GM12873 (cell line): ENCODE data around the gene CUX1.

Experiments
- TF ChIP-seq, protein P1 (sequence below): IDR thresholded peaks from 2 replicates; pipeline ENCODE4 v1.5.1; 2012; ENCODE audit warnings: low read depth, mild to moderate bottlenecking, moderate library complexity, low read length, control low read depth; ENCODE audit not compliant: insufficient read depth; ENCODE audit errors: missing control alignments

The CUX1 gene

DNA sequence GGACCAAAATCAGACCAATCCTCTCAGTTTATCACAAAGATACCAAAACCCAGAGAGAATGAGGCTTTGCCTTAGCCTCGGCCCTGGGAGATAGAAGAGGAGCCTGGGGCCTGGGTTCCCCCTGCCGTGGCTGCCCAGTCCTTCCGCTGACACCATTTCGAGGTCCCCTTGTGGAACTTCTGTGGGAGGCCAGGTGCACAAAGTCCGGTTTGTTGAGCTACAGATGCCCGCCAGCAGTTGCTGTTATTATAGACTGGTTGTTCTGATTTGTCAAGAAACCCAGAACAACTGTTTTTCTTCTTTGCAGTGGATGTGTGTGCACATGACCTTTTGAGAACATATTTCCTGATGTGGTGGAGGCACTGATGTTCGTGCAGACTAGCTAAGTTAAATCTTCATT lies 47.6 kb downstream of the CUX1 start:
- TF ChIP-seq, protein P1, sequence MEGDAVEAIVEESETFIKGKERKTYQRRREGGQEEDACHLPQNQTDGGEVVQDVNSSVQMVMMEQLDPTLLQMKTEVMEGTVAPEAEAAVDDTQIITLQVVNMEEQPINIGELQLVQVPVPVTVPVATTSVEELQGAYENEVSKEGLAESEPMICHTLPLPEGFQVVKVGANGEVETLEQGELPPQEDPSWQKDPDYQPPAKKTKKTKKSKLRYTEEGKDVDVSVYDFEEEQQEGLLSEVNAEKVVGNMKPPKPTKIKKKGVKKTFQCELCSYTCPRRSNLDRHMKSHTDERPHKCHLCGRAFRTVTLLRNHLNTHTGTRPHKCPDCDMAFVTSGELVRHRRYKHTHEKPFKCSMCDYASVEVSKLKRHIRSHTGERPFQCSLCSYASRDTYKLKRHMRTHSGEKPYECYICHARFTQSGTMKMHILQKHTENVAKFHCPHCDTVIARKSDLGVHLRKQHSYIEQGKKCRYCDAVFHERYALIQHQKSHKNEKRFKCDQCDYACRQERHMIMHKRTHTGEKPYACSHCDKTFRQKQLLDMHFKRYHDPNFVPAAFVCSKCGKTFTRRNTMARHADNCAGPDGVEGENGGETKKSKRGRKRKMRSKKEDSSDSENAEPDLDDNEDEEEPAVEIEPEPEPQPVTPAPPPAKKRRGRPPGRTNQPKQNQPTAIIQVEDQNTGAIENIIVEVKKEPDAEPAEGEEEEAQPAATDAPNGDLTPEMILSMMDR: no peak

DNA sequence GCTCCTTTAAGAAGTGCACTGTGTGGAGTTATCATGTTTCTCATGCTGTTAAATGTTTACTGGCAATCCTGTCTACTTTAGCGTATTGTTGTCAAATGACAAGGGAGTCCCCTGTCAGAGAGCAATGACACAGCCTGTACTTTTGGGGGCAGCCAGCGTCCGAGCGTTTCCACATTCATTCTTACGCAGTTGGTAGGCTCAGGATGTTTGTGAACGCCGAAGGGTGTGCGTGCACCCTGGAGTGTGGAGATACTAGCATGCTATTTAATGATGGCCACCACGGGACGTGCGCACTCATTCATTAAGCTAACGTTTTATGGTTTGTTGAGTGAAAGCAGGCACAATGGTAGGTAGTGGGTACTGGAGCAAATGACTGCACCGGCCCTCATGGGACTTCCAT lies 48.0 kb downstream of the CUX1 start:
- TF ChIP-seq, protein P1: no peak

DNA sequence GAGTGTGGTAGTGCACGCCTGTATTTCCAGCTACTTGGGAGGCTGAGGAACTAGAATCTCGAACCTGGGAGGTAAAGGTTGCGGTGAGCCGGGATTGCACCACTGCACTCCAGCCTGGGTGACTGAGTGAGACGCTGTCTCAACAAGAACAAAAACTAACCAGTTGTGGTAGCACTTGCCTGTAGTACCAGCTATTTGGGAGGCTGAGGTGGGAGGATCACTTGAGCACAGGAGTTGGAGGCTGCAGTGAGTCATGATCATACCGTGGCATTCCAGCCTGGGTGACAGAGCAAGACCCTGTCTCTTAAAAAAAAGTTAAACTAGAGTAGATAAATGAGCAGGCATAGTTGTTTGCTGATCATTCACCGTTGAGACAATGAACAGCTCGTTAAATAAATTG lies 48.9 kb downstream of the CUX1 start:
- TF ChIP-seq, protein P1: no peak

DNA sequence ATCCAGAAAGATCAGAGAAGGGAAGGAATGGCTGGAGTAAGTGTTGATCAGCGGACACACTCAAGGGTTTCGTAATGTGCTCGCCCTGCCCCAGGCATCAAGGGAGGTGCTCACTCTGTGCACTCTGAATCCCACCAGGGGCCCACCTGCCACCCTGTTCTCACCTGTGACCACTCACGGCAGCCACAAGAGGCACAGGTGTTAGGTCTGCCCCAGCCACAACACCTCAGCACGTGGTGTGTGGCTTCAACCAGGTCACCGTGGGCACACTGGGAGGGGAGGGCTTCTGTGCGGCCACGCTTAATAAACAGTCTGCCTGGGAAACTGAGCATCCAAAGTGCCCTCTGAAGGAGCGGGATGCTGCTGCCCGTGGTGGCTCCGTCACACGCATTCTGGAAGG lies 49.8 kb downstream of the CUX1 start:
- TF ChIP-seq, protein P1: no peak

DNA sequence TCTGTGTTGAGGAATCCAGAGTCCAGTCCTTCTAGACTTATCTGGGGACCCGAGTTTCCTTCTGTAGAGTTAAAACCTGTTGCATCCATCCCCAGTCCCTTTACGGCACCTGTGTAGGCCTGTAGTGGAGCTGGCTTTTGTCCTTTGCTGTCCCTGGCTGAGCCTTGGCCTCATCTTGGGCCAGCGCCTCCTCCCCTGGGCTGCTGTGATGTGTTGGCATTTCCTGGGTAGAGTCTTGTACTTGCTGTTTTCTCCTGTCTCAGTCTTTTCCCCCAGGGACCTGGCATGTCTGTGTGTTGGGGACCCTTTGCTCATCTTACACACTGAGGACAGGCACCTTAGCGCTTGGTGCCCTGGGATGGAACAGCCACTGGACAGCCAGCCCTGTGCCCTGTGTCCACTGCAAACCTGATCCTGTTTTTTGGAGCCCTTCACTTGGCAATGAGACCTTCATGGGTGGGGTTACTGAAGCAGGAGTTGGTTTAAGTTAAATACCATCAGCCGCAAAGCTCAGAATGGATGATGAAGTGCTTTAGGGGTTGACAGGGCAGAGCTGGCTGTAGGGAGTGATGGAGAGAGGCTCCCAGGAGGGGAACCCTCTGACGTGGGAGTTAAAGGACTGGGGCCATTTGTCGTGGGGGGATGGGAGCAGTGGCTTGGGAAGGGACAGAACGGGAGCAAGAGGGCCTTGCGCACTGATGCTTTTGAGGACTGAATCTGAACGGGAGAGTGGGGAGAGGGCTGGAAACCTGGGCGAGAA lies 50.9 kb downstream of the CUX1 start:
- TF ChIP-seq, protein P1: no peak

DNA sequence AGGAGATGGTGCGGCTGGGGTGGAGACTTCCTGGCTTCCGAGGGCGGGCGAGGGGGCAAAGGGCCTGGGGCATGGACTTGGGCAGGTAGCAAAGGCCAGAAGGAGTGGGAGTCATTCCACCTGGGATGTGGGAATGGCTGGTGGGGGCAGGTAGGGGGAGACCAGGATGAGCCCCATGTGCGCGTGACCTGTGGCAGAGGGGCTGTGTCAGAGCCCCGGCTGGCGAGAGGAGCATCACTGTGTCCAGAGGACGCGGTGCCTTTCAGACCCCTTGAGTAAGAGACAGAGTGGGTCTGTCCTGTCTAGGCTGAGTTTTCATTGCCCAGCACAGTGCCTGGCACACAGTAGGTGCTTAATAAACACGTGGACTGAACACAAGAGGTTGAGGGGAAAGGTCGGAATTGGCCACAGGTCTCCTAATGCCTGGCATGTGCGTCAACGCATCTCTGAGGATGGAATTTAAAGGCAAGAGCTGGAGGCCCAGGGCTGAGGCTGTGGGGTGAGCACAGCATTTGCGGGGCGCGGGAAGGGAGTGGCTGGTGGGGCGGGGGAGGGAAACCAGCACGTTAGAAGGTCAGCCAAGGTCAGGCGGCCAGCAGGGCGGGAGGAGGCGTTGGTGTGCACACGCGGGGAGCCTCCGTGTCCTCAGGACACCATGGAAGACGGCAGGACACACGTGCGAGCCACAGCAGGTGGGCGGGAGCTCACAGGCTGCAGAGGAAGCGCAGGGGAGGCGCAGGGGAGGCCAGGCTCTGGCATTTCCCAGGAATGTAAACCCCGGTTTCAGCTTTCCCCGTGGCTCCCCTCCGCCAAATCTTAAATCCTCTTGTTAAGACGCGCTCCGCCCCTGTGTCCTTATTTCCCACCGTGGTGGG lies 51.8 kb downstream of the CUX1 start:
- TF ChIP-seq, protein P1: no peak

DNA sequence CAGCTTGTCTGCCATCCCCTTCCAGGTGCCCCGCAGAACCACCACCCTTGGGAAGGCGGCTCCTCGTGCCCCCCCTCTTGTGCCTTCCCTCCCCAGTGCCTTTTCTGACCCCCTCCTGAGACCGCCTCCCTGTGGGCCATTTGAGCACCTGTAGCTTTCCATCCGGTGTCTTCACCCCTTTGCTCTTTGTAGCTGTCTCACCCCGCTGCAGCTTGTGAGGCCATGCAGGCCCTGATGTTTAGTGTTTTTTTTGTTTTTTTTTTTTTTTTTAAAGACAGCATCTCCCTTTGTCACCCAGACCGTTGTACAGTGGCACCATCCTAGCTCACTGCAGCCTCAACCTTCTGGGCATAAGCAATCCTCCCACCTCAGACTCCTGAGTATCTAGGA lies 52.5 kb downstream of the CUX1 start:
- TF ChIP-seq, protein P1: no peak
